ENCODE measurements around the gene BAX. TPM values are rescaled to one million over a fixed set of nuclear protein-coding genes. Genes with fewer than 3 reads are reported as not detected.

The BAX gene
- total and polyA plus RNA-seq, 4 donors = 10.5 to 27.0 (median 14.8) TPM

DNA sequence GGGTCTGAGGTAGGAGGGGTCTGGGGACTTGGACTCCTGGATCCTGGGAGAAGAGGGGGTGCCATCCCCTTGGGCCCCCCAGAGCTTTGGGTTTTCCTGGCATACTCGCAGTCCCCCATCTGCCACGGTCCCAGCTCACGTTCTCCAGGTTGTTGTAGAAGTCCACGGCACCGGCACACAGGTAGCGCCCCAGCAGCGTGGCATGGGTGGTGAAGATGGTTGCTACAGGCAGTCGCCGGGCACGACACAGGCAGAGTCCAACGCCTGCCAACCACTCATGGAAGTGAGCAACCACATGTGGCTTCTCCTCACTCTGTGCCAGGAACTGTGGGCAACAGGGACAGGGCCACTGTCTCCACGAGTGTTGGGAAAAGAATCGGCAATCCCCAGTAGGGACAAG, 31.0 kb downstream of the BAX start:
- 97% methylated on average over 13 of the region's 13 CpGs for WGBS

DNA sequence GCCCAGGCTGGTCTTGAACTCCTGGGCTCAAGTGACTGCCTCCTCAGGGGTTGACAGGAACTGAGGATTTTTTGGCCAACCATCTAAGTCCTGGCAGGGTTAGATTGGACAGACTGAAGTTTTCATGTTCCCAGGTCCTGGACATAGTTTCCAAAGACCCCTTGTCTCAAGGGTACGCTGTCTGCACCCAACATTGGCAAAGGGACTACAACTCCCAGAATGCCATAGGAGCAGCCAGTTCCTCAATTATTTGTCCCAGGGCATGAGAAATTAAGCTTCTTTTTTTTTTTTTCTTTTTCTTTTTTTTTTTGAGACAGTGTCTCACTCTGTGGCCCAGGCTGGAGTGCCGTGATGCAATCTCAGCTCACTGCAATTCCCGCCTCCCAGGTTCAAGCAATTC, 31.5 kb downstream of the BAX start:
- Histone ChIP-seq H3K27ac (ENCODE audit: low read depth in 1 of 2, low read length in 2 of 2) (no peak overlapping the region), H3K27me3 (ENCODE audit: control insufficient read depth in 4 of 4, insufficient read depth in 4 of 4, low read length in 3 of 4) (no peaks in the 10 kb centered on the region), H3K4me1 (ENCODE audit: control insufficient read depth in 4 of 4, insufficient read depth in 4 of 4, low read length in 3 of 4) (peaks cover 2 to 8% (median 5%) of the 10 kb centered on the region in 4 donors), H3K9ac (ENCODE audit: low read depth in 1 of 2, low read length in 2 of 2) (no peak overlapping the region), H3K4me3 (ENCODE audit: low read depth in 1 of 3, low read length in 3 of 3) (no peak overlapping the region), H3K36me3 (ENCODE audit: control insufficient read depth in 4 of 4, insufficient read depth in 3 of 4, low read depth in 1 of 4, low read length in 3 of 4) (peaks cover 6 to 28% (median 25%) of the 10 kb centered on the region in 4 donors), H3K9me3 (ENCODE audit: control insufficient read depth in 4 of 4, low read length in 3 of 4) (no peaks in the 10 kb centered on the region)
- no peak for TF ChIP-seq FOXA2 (IDR thresholded peaks at IDR 0.05)
- TF ChIP-seq HNF4A (conservative IDR thresholded peaks at IDR 0.05) = no peak
- no peak for TF ChIP-seq FOXA1 (IDR thresholded peaks at IDR 0.05)
- TF ChIP-seq, protein P1, sequence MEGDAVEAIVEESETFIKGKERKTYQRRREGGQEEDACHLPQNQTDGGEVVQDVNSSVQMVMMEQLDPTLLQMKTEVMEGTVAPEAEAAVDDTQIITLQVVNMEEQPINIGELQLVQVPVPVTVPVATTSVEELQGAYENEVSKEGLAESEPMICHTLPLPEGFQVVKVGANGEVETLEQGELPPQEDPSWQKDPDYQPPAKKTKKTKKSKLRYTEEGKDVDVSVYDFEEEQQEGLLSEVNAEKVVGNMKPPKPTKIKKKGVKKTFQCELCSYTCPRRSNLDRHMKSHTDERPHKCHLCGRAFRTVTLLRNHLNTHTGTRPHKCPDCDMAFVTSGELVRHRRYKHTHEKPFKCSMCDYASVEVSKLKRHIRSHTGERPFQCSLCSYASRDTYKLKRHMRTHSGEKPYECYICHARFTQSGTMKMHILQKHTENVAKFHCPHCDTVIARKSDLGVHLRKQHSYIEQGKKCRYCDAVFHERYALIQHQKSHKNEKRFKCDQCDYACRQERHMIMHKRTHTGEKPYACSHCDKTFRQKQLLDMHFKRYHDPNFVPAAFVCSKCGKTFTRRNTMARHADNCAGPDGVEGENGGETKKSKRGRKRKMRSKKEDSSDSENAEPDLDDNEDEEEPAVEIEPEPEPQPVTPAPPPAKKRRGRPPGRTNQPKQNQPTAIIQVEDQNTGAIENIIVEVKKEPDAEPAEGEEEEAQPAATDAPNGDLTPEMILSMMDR (IDR thresholded peaks at IDR 0.05; ENCODE audit: low read depth, low read length, missing input control) = no peak
- TF ChIP-seq HNF4G (IDR thresholded peaks at IDR 0.05) = no peak
- no peak for TF ChIP-seq TAF1 (conservative IDR thresholded peaks at IDR 0.05)
- no peak for TF ChIP-seq SP1 (IDR thresholded peaks at IDR 0.05)
- TF ChIP-seq RXRA (IDR thresholded peaks at IDR 0.05) = no peak
- no peak for DNase-seq (ENCODE audit: low spot score)
- WGBS = 97% methylated on average over 3 of the region's 3 CpGs

More for the DNA sequence above, 31.0 kb downstream of the BAX start:
- Histone ChIP-seq H3K9me3 (ENCODE audit: control insufficient read depth in 4 of 4, low read length in 3 of 4) (no peaks in the 10 kb centered on the region), H3K36me3 (ENCODE audit: control insufficient read depth in 4 of 4, insufficient read depth in 3 of 4, low read depth in 1 of 4, low read length in 3 of 4) (peaks cover 6 to 28% (median 25%) of the 10 kb centered on the region in 4 donors), H3K27me3 (ENCODE audit: control insufficient read depth in 4 of 4, insufficient read depth in 4 of 4, low read length in 3 of 4) (no peaks in the 10 kb centered on the region), H3K27ac (ENCODE audit: low read depth in 1 of 2, low read length in 2 of 2) (no peak overlapping the region), H3K4me1 (ENCODE audit: control insufficient read depth in 4 of 4, insufficient read depth in 4 of 4, low read length in 3 of 4) (peaks cover 2 to 7% (median 4%) of the 10 kb centered on the region in 4 donors), H3K4me3 (ENCODE audit: low read depth in 1 of 3, low read length in 3 of 3) (no peak overlapping the region), H3K9ac (ENCODE audit: low read depth in 1 of 2, low read length in 2 of 2) (no peak overlapping the region)
- TF ChIP-seq JUND (IDR thresholded peaks at IDR 0.05) = no peak
- DNase-seq (ENCODE audit: low spot score) = no peak

DNA sequence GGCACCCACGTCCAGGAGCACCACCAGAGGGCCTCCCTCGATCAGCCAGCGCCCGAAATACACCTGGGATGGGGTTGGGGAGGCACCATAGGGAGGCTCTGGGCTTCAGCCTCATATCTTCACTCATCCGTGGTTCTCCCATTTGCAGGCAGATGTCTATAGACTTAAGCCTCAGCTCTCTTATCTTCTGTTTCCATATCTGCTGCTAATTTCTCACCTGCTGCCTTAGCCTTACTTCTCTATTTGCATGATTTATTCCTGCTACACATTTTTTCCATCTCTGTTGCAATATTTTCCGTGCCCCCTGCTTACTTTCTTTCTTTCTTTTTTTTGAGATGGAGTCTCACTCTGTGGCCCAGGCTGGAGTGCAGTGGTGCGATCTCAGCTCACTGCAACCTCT, 32.6 kb downstream of the BAX start:
- no peak overlapping the region for H3K9ac ChIP-seq (ENCODE audit: low read depth in 1 of 2, low read length in 2 of 2)
- DNase-seq (ENCODE audit: low spot score) = no peak
- peaks cover 9 to 18% (median 15%) of the 10 kb centered on the region in 4 donors for H3K4me1 ChIP-seq (ENCODE audit: control insufficient read depth in 4 of 4, insufficient read depth in 4 of 4, low read length in 3 of 4)
- 94% methylated on average over 7 of the region's 7 CpGs for WGBS
- H3K27ac ChIP-seq (ENCODE audit: low read depth in 1 of 2, low read length in 2 of 2) = no peak overlapping the region
- H3K9me3 ChIP-seq (ENCODE audit: control insufficient read depth in 4 of 4, low read length in 3 of 4) = no peaks in the 10 kb centered on the region
- H3K36me3 ChIP-seq (ENCODE audit: control insufficient read depth in 4 of 4, insufficient read depth in 3 of 4, low read depth in 1 of 4, low read length in 3 of 4) = peaks cover 6 to 26% (median 25%) of the 10 kb centered on the region in 4 donors
- no peaks in the 10 kb centered on the region for H3K27me3 ChIP-seq (ENCODE audit: control insufficient read depth in 4 of 4, insufficient read depth in 4 of 4, low read length in 3 of 4)
- H3K4me3 ChIP-seq (ENCODE audit: low read depth in 1 of 3, low read length in 3 of 3) = no peak overlapping the region
- no peak for TF ChIP-seq TAF1 (conservative IDR thresholded peaks at IDR 0.05)

DNA sequence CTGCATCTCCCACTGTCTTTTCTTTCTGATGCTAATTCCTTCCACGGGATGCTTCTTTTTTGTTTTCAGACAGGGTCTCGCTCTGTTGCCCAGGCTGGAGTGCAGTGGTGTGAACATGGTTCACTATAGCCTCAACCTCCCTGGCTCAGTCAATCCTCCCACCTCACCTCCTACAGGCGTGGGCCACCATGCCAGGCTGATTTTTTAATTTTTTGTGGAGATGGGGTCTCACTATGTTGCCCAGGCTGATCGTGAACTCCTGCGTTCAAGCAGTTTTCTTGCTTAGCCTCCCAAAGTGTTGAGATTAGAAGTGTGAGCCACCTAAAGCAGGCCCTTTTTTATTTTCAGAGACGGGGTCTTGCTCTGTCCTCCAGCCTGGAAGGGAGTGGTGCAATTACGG, 33.6 kb downstream of the BAX start:
- TF ChIP-seq FOXA1 (IDR thresholded peaks at IDR 0.05) (no peak), TAF1 (conservative IDR thresholded peaks at IDR 0.05) (no peak)
- TF ChIP-seq, protein P2, sequence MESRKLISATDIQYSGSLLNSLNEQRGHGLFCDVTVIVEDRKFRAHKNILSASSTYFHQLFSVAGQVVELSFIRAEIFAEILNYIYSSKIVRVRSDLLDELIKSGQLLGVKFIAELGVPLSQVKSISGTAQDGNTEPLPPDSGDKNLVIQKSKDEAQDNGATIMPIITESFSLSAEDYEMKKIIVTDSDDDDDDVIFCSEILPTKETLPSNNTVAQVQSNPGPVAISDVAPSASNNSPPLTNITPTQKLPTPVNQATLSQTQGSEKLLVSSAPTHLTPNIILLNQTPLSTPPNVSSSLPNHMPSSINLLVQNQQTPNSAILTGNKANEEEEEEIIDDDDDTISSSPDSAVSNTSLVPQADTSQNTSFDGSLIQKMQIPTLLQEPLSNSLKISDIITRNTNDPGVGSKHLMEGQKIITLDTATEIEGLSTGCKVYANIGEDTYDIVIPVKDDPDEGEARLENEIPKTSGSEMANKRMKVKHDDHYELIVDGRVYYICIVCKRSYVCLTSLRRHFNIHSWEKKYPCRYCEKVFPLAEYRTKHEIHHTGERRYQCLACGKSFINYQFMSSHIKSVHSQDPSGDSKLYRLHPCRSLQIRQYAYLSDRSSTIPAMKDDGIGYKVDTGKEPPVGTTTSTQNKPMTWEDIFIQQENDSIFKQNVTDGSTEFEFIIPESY (IDR thresholded peaks at IDR 0.05) = no peak
- TF ChIP-seq, protein P1 (IDR thresholded peaks at IDR 0.05; ENCODE audit: low read depth, low read length, missing input control) = no peak
- Histone ChIP-seq H3K27ac (ENCODE audit: low read depth in 1 of 2, low read length in 2 of 2) (no peak overlapping the region), H3K27me3 (ENCODE audit: control insufficient read depth in 4 of 4, insufficient read depth in 4 of 4, low read length in 3 of 4) (no peaks in the 10 kb centered on the region), H3K4me3 (ENCODE audit: low read depth in 1 of 3, low read length in 3 of 3) (no peak overlapping the region), H3K9ac (ENCODE audit: low read depth in 1 of 2, low read length in 2 of 2) (no peak overlapping the region), H3K4me1 (ENCODE audit: control insufficient read depth in 4 of 4, insufficient read depth in 4 of 4, low read length in 3 of 4) (peaks cover 9 to 21% (median 16%) of the 10 kb centered on the region in 4 donors), H3K9me3 (ENCODE audit: control insufficient read depth in 4 of 4, low read length in 3 of 4) (no peaks in the 10 kb centered on the region), H3K36me3 (ENCODE audit: control insufficient read depth in 4 of 4, insufficient read depth in 3 of 4, low read depth in 1 of 4, low read length in 3 of 4) (peaks cover 6 to 22% (median 20%) of the 10 kb centered on the region in 4 donors)
- no peak for DNase-seq (ENCODE audit: low spot score)
- 96% methylated on average over 7 of the region's 7 CpGs for WGBS

Data from liver (tissue), 9 donors.